ENCODE measurements around the gene RASSF7. TPM values are rescaled to one million over a fixed set of nuclear protein-coding genes. Genes with fewer than 3 reads are reported as not detected.

The RASSF7 gene
- total and polyA plus RNA-seq, 2 of the 8 experiments (the other 6 are each of a cell fraction or from before 2014, with no cell fraction given), result 22.3 to 43.9 TPM

GRCh38 chr11:553083-553987 lies 7.4 kb upstream of the RASSF7 start:
- no peak overlapping the region for H3K4me3 ChIP-seq (ENCODE audit: extremely low read depth in 1 of 4, insufficient read depth in 2 of 4, low read depth in 3 of 4, low read length in 4 of 4)
- no peak overlapping the region for H4K91ac ChIP-seq (replicated peaks; ENCODE audit: insufficient read length, low read length)
- H3K14ac ChIP-seq (ENCODE audit: insufficient read length), result no peak overlapping the region
- no peak overlapping the region for H2BK20ac ChIP-seq (ENCODE audit: low read length)
- H2BK120ac ChIP-seq (replicated peaks; ENCODE audit: low read depth, low read length), result no peak overlapping the region
- no peaks in the 10 kb centered on the region for H3K9me3 ChIP-seq (ENCODE audit: insufficient read depth in 2 of 2, low read depth in 1 of 2, low read length in 1 of 2)
- H3K27ac ChIP-seq (ENCODE audit: low read depth, low read length), result no peak overlapping the region
- no peak overlapping the region for H3K56ac ChIP-seq (replicated peaks; ENCODE audit: insufficient read length, low read depth, low read length)
- H3K4me2 ChIP-seq (ENCODE audit: insufficient read depth in 1 of 2, low read depth in 2 of 2, low read length in 2 of 2), result no peak overlapping the region
- H3K4ac ChIP-seq (replicated peaks; ENCODE audit: insufficient read length, low read depth, low read length), result no peak overlapping the region
- H3K79me1 ChIP-seq (ENCODE audit: low read depth, low read length), result no peaks in the 10 kb centered on the region
- WGBS, 2 experiments (ENCODE audit: extremely low coverage in 1 of 2, insufficient coverage in 1 of 2, insufficient read length in 1 of 2, insufficient replicate concordance in 2 of 2, low coverage in 1 of 2, low lambda C conversion rate in 2 of 2, missing lambda C conversion rate in 1 of 2), result 84% methylated on average over 21 of the region's 27 CpGs; no CpG with 5 or more reads in 1 of the 2 experiments
- DNase-seq (ENCODE audit: low read depth in 1 of 2, low spot score in 2 of 2), result no peak
- peaks cover 13 to 29% (median 25%) of the 10 kb centered on the region in 4 experiments for H3K27me3 ChIP-seq (replicated peaks in 1 of 4; ENCODE audit: control insufficient read depth in 3 of 4, extremely low read depth in 1 of 4, insufficient read depth in 3 of 4, low read length in 3 of 4)
- no peak overlapping the region for H3K23ac ChIP-seq (ENCODE audit: insufficient read length)
- peak overlapping the region; percentile 17; the same call in 1 of the 2 replicates for H2BK12ac ChIP-seq (ENCODE audit: low read depth, low read length)
- H3K36me3 ChIP-seq (ENCODE audit: control insufficient read depth in 2 of 4, insufficient read depth in 4 of 4, low read length in 3 of 4), result no peaks in the 10 kb centered on the region
- peaks cover 8% of the 10 kb centered on the region; the same call in 1 of the 2 replicates for H3K23me2 ChIP-seq (ENCODE audit: low read depth, low read length)
- H3K4me1 ChIP-seq (replicated peaks in 1 of 4; ENCODE audit: control insufficient read depth in 3 of 4, insufficient read depth in 4 of 4, low read length in 3 of 4), result peaks cover 0 to 21% (median 5%) of the 10 kb centered on the region in 4 experiments; a peak in 4 of 7 replicates
- H2AFZ ChIP-seq (ENCODE audit: low read length), result no peak overlapping the region
- peak overlapping the region; percentile 57; the same call in 1 of the 2 replicates for H4K8ac ChIP-seq (ENCODE audit: extremely low read depth, insufficient read depth, low read length)
- H3K18ac ChIP-seq (ENCODE audit: extremely low read depth, low read length), result no peak overlapping the region
- H4K20me1 ChIP-seq (replicated peaks in 1 of 2; ENCODE audit: control insufficient read depth in 1 of 2, insufficient read depth in 2 of 2, low read length in 2 of 2), result no peaks in the 10 kb centered on the region
- no peak overlapping the region for H3K9ac ChIP-seq (replicated peaks in 1 of 4; ENCODE audit: extremely low read depth in 1 of 4, low read depth in 3 of 4, low read length in 3 of 4)
- no peaks in the 10 kb centered on the region for H3K79me2 ChIP-seq (ENCODE audit: control insufficient read depth in 1 of 2, insufficient read depth in 2 of 2, low read length in 2 of 2)
- H4K5ac ChIP-seq (ENCODE audit: insufficient read length, low read depth, low read length), result no peak overlapping the region
- no peak overlapping the region for H2BK5ac ChIP-seq (ENCODE audit: low read depth, low read length)
- POLR2A ChIA-PET (ENCODE audit: partially characterized antibody), result interaction anchor here (0.8 to 1.7 kb wide), 3 partner anchors 88 to 256 kb away, joined by 3 read pairs; no protein-coding TSS in a partner anchor
- H2BK15ac ChIP-seq (ENCODE audit: low read length), result 0 out of 2 replicates have a peak overlapping the region, but pooled peaks have one; percentile 61
- CTCF ChIA-PET (ENCODE audit: partially characterized antibody), result interaction anchor here (1.5 to 2.5 kb wide), 5 partner anchors 15 to 85 kb away, joined by 4 to 10 read pairs (median 4); no protein-coding TSS in a partner anchor
- FAIRE-seq, result no peak
- H2AK5ac ChIP-seq (ENCODE audit: low read depth, low read length), result no peak overlapping the region
- TF ChIP-seq SIN3A (conservative IDR thresholded peaks at IDR 0.05 in 1 of 2, IDR thresholded peaks at IDR 0.05 in 1 of 2; ENCODE audit: low read depth in 1 of 2, low read length in 2 of 2), result no peak
